GM12865 (cell line): ENCODE results near the gene ADD2.

Experiments
- DNase-seq: peaks from one replicate; pipeline ENCODE4 v3.0.0; 2010; ENCODE audit warnings: low read depth
- H3K4me3 ChIP-seq: 2 replicates; pipeline ENCODE4 v1.5.1; 2011; ENCODE audit warnings: mild to moderate bottlenecking, low read depth, low read length, control low read depth
- CTCF ChIP-seq: IDR thresholded peaks from 2 replicates; pipeline ENCODE4 v1.5.1; 2011; ENCODE audit warnings: low read length, control low read depth, low read depth, inconsistent platforms; ENCODE audit not compliant: insufficient read depth; ENCODE audit errors: missing control alignments

ADD2 gene

GRCh38 chr2:70675862-70676261 is 92.1 kb downstream of the ADD2 start:
- no peak overlapping the region for H3K4me3 ChIP-seq
- no peak for TF ChIP-seq CTCF
- DNase-seq, result no peak

GRCh38 chr2:70674636-70675430 is 93.2 kb downstream of the ADD2 start:
- H3K4me3 ChIP-seq, result no peak overlapping the region
- DNase-seq, result no peak
- no peak for TF ChIP-seq CTCF

DNA sequence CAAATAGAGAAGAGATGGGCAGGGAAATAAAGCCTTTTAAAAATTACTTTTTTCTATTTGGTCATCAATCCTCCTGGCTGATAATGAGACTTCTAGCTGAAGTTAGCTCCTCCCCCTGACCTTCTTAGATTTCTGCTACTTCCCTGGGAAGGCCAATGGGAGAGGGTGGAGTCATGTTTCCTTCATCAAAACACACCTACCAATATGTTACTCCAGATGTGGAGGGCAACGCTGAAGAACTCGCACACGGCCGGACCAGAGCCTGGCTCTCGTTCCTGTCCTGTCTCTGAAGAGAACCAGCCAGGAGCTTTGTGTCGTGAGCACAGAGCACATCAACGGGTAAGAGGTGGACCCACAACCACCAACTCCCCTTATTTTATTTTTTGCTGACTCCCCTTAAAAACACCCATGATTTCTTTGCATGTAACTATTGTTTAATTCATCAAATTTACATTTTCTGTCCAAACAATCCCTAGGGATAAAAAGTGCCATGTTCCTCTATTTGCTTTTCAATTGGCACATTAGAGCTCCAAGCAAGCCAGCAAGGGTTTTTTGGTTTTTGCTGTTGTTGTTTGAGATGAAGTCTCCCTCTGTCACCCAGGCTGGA is 94.9 kb downstream of the ADD2 start:
- DNase-seq, result no peak
- H3K4me3 ChIP-seq, result no peak overlapping the region
- TF ChIP-seq CTCF, result no peak

DNA sequence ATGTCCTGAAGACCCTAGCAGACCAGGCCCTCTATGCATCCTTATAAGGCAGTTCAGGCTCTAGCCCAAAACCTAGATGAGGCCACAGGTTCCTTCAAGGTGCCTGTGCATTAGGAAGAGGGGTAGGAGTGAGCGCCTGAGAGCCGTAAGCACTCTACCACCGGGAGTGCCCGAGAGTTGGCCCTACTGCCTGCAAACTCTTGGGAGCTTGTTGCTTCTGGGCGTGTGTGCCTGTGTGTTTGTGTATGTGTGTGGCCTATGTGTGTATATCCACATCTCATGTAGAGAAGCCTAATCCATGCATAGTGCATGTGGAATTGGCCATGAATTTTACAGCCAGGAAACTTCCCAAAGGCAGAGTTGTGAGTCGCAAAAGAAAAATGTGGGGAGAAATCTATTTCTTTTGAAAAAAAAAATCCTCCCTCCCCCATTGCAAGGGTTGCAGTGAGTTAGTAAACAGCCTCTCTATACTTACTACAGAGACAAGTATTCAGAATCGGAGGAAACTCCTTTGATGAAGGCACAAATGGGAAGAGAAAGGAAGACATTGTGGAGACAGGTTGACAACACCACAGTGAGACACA is 96.8 kb downstream of the ADD2 start:
- no peak overlapping the region for H3K4me3 ChIP-seq
- TF ChIP-seq CTCF, result no peak
- no peak for DNase-seq

- no peak overlapping the region for H3K4me3 ChIP-seq
- DNase-seq, result no peak
- no peak for TF ChIP-seq CTCF
Measured at GRCh38 chr2:70670626-70671025, 97.4 kb downstream of the ADD2 start.

DNA sequence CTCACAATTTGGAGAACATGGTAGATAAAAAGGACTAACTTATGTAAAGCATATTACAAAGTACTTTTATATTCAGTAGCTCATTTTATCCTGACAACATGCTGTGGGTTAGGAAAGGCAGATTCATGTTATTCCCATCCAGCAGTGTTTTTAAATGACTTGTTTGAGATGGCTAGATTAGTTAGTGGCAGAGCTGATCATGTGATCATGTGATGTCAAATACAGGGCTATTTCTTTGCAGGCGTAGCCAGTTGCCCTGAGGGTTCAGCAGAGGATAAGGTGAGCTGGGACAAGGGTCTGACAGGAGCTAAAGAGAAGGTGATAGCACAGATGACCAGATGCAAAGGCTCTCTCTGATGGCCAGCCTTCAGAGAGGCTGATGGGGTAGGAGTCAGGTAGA is 97.8 kb downstream of the ADD2 start:
- no peak overlapping the region for H3K4me3 ChIP-seq
- no peak for DNase-seq
- TF ChIP-seq CTCF, result no peak
